NCI-H2196 treated with DMSO at 0.1 percent for 48 hours (cell line): ENCODE measurements around the gene FGFRL1.
"Not testable (repeated sequence)": the region's sequence is repeated elsewhere in the genome, so short reads cannot be mapped to it uniquely, and the experiment has no call there.

Source experiments
- DNase-seq: peaks from one replicate; lab custom pipeline; 2025; ENCODE audit not compliant: unreplicated experiment; lab: John Stamatoyannopoulos, UW

The FGFRL1 gene

DNA sequence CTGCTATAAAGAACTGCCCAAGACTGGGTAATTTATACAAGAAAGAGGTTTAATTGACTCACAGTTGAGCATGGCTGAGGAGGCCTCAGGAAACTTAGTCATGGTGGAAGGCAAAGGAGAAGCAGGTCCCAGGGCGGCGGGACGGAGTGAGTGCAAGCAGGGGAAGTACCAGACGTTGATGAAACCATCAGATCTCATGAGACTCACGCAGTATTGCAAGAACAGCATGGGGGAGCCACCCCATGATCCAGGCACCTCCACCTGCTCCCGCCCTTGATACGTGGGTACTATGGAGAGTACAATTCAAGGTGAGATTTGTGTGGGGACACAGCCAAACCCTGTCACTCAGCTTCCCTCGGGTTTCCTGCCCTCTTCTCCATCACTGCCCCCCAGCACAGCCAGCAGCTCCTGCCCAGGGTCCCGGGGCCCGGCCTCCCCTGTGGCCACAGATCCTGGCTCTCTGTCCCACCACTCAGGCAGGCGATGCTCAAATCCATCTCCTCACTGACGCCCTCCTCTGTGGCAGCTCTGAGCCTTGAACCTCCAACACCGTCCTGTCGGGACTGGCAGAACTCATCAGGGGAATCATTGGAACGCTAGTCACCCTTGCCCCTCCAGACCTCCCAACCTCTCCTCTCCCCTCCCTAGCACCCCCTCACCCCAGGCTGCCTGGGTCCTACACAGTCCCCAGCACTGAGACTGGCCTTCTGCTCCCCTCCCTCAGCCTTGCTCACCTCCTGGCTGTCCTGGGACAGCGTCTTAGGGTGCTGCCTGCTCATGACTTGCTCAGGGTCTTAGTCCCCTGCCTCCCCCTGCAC is 37.6 kb downstream of the FGFRL1 start:
- DNase-seq = no peak

GRCh38 chr4:1049591-1049905 is 38.1 kb downstream of the FGFRL1 start:
- no peak for DNase-seq

DNA sequence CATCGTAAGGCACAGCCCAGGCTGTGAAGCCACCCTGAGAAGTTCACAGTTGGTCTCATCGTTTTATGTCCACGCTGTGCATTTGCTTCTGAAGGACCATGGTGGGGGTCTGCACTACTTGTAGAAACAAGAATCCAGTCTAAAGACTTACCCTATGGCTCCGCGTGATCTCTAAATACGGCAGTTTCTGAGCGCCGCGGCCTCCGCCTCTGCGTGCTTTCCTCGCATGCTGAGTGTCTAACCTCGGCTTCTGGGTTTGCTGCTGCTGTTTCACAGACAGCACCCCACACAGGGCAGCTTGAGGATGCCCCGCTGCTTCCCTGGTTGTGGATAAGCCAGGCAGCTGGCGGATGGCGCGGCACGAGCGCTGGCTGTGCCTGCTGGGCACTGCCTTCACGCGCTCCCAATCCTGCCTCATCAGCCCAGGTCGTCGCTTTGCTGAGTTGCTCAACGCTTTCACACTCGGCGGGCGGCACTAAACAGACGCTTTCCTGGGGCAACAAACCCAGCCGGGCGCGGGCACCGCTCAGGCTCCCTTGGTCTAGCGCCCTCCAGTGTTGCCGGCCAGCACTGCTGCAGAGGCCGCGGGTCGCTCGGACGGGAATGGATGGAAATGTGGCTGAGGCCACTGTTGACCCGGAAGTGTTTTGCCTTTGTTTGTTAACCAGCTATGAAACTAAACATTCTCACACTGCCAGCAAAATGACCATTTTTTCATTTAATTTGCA is 39.2 kb downstream of the FGFRL1 start:
- no peak for DNase-seq

GRCh38 chr4:1051472-1051871 is 40.0 kb downstream of the FGFRL1 start:
- DNase-seq = no peak

DNA sequence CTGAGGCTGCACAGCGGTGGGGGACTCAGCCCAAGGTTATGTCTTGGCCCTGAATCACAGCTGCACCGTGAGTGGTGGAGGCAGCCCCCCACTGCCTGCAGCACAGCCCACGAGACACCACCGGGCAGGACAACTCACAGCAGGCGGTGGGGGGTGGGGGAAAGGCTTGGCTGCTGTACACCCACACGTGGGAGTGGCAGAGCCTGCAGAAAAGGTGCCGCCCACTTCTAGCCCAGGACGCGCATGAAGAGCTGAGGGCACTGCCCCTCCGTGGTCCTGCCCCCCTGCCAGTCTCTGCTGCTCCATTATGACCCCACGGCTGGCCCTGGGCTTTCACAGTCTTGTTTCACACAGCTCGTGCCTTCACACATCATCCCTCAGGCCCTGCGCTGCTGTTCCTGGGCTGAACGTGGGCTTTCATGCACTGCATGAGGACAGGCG is 40.8 kb downstream of the FGFRL1 start:
- DNase-seq = no peak

- DNase-seq = no peak
These were observed 41.7 kb downstream of the FGFRL1 start for GRCh38 chr4:1053080-1053661.

DNA sequence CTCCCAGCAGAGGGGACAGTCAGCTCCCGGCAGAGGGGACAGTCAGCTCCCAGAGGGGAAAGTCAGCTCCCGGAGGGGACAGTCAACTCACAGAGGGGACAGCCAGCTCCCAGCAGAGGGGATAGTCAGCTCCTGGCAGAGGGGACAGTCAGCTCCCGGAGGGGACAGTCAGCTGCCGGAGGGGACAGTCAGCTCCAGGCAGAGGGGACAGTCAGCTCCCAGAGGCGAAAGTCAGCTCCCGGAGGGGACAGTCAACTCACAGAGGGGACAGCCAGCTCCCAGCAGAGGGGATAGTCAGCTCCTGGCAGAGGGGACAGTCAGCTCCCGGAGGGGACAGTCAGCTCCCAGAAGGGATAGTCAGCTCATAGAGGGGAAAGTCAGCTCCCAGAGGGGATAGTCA is 42.5 kb downstream of the FGFRL1 start:
- DNase-seq = not testable (repeated sequence)

DNA sequence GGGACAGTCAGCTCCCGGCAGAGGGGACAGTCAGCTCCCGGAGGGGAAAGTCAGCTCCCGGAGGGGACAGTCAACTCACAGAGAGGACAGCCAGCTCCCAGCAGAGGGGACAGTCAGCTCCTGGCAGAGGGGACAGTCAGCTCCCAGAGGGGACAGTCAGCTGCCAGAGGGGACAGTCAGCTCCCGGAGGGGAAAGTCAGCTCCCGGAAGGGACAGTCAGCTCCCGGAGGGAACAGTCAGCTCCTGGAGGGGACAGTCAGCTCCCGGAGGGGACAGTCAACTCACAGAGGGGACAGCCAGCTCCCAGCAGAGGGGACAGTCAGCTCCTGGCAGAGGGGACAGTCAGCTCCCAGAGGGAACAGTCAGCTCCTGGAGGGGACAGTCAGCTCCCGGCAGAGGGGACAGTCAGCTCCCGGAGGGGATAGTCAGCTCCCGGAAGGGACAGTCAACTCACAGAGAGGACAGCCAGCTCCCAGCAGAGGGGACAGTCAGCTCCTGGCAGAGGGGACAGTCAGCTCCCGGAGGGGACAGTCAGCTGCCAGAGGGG is 43.3 kb downstream of the FGFRL1 start:
- not testable (repeated sequence) for DNase-seq

DNA sequence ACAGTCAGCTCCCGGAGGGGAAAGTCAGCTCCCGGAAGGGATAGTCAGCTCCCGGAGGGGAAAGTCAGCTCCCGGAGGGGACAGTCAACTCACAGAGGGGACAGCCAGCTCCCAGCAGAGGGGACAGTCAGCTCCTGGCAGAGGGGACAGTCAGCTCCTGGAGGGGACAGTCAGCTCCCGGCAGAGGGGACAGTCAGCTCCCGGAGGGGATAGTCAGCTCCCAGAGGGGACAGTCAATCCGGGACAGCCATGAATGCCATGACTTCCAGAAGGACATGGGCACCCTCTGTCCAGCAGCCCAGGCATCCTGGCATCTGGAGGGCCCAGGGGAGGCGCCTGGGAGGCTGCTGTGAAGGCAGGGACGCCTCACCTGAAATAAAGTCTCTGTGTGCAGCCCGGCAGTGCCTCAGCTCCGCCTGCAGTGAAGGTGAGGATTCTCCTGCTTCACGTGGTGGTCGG is 43.8 kb downstream of the FGFRL1 start:
- not testable (repeated sequence) for DNase-seq

DNA sequence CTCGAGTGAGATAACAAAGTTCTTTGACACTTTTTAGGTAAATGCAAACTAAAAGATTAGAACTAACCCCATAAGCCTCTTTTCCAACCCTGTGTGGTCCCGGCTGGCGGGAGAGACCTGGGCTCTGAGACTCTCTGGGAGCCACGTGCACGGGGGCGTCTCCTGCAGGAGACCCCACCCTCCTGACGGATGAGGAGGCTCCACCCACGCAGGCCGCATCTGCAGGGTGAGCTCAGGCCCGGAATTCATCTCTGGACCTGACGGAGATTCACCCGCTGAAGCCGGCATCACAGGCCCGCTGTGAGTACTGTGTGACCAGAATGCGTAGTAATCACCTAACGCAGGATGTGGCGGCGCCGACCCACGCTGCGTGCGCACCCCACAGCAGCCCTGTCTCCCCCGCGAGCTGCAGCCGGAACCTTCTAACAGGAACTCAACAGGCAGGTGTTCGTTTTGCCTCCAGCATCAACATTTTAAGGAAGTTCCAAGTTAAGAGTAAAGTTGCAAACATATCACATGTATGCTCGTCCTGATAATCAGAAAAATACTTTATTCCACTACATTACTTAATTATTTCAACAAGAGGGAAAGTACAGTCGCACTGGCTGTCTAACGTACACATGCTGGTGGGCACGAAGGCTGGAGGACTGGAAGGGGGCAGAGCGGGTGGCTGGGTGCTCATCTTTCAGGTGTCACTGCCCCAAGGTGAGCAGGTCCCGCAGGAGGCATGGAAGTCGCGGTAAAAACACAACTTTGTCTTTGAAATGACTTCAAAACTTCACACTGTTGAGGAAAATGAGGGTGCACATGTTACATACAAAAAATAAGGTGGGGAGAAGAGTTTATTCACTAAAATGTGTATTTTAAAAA is 44.5 kb downstream of the FGFRL1 start:
- no peak for DNase-seq

GRCh38 chr4:1056671-1057402 is 45.4 kb downstream of the FGFRL1 start:
- DNase-seq = no peak

GRCh38 chr4:1057403-1057745 is 45.9 kb downstream of the FGFRL1 start:
- DNase-seq = no peak

- no peak for DNase-seq
These were observed 47.0 kb downstream of the FGFRL1 start for GRCh38 chr4:1058198-1058996.

DNA sequence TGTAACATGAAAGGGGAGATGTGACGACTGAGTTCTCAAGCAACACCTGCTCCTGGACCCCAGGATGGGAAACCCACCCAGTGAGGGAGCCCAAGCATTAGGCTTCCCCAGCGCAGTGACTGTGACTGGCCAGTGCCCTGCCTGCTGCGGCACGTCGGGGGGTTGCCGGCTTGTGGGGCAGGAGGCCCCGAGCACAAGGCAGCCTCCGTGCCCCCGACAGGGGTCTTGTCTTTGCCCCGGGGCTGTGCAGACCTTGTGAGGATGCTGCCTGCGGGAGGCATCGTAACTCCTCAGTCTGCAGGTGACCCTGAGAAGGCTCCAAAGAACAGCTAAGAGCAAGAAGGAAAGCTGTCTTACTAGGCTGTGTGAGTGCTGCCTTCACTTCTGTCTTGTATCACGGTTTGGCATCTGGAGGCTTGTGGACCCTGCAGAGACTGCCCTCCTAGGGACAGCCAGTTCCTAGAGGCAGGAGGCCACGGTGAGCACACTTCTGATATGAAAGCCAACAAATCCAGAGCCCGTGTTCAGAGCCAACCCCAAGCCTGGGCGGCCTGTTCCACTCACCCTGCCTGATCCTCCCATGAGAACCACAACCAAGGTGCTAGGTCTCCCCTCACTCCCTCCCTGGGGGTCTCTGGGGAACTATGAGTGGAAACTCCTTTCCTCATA is 47.7 kb downstream of the FGFRL1 start:
- no peak for DNase-seq

GRCh38 chr4:1060121-1060520 is 48.7 kb downstream of the FGFRL1 start:
- no peak for DNase-seq

DNA sequence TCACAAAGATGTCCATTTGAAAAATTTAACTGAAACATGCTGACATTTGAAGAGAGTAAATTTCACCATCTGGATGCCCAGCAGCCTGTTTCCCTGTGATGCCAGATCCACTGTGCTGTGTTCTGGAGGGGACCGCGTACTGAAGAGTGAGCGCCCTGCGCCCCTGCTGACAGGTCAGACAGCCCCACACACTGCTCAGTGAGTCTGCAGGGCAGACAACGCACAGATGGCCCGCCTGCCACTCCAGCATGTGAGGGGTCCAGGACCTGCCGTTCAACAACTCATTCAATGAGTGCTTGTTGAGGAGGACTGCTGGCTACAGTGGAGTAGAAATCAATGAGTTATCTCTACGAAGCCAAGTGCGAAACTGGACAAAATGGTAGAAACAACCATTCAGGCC is 49.2 kb downstream of the FGFRL1 start:
- no peak for DNase-seq

DNA sequence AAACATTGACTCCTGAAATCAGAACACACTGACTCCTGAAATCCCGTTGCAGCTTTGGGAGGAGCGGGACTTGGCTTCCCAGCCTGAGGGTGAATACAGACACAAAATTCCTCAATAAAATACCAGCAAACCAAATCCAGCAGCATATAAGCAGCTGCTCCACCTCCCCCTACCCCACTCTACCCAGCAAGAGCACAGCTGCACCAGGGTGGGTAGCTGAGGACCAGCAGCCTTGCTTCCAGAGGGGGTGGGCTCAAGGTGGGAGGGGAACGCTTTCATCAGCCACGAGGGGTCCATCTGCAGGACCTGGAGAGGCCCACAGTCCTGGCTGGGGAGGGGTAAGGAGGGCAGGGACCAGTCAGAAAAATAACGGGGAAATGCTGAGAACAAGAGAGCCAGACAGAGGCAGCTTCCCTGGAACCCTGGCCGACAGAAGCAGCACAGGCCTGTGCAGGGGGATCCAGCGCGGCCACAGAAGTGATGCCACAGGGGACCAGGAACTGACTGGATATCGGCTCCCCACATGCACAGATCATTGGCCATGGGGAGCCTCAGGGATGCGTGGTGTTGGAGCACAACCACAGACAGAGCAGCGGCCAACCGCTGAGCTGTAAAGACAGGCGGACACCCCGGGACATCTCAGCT is 49.8 kb downstream of the FGFRL1 start:
- DNase-seq = no peak

GRCh38 chr4:1061760-1062159 is 50.3 kb downstream of the FGFRL1 start:
- DNase-seq = no peak
